HG03565 (cell line): Measurements from ENCODE around the gene MEGF9.

Source experiments
- ATAC-seq: cut with Tn5 transposase; IDR thresholded peaks from one replicate; pipeline ENCODE4 v1.9.1; 2021; ENCODE audit warnings: mild to moderate bottlenecking, moderate library complexity; ENCODE audit not compliant: unreplicated experiment

Gene MEGF9

DNA sequence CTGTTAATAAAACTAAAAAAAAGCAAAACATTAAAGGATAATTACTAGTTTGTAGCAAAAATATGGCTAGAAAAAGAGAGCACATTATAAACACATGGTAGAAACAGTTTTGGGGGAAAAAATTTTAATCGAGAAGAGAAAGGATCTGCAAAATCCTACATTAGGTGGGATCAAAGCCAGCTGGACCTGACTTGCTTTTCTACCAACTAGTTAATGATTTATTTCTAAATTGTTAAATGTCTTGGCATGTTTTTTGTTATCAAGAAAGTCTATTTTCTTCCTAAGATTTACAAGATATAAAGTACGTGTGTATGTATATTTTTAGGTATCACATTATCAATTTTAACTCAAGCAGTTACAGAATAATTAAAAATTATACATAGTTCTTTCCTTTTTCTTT is 87.2 kb downstream of the MEGF9 start:
- no peak for ATAC-seq

DNA sequence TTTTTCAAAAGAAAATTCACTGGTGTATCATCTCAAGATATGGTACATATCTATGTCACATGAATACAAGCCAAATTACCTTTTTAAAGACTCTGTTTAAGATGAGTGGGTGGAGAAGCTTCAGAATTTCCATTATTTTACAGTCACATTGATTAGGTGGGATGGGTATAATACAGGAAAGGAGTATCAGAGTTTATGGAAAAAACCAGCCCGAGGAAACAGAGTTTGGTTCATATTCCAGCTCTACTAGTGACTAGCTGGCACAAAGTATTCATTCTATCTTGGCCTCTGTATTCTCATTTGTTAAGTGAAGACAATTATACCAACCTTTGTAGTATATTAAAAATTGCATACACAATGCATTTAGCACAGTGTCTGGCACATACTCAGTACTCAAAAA is 87.8 kb downstream of the MEGF9 start:
- ATAC-seq: no peak

DNA sequence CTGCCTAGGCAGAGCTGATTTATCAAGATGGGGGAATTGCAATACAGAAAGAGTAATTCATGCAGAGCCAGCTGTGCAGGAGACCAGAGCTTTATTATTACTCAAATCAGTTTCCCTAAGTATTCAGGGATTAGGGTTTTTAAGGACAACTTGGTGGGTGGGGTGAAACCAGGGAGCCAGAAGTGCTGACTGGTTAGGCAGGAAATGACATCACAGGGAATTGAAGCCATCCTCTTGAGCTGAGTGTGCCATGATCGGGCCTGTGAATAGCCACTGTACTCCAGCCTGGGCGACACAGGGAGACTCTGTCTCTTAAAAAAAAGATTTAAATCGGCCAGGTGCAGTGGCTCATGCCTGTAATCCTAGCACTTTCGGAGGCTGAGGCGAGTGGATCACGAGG is 89.0 kb downstream of the MEGF9 start:
- ATAC-seq: no peak

DNA sequence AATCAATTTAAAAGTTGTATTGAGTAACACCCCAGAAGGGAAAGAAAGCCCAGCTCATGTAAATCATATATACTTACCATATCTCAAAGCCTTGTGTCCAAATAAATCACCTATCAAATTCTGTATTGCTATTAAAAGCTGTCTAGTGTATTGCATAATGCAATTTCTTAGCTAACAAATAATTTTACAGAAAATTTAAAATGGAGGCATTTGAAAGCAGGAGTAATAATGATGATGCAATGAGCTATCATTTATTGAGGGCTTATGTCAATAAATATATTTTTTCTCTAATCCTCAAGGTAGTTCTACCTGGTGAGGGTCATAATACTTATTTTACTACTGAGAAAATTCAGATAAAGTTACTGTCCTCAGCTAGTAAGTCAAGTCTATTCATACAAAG is 91.5 kb downstream of the MEGF9 start:
- no peak for ATAC-seq

DNA sequence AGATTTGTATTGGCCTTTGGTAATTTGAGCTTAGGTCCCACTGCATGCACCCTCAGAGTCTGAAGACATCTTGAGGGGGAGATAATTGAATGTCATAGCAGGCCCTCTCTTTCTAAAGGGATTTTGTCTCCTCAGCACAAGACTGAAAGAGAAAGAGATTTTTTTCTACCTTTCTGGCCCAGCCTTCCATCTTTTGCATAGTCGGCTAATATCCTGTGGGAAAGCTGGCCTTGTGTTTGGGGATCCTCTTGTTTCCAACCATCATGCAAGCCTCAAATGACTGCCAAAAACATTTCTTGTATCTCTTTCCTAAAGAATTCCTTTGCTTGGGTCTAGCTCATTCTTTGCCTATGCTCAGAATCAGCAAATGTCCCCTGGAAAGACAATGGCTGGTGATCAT is 92.3 kb downstream of the MEGF9 start:
- ATAC-seq: no peak

DNA sequence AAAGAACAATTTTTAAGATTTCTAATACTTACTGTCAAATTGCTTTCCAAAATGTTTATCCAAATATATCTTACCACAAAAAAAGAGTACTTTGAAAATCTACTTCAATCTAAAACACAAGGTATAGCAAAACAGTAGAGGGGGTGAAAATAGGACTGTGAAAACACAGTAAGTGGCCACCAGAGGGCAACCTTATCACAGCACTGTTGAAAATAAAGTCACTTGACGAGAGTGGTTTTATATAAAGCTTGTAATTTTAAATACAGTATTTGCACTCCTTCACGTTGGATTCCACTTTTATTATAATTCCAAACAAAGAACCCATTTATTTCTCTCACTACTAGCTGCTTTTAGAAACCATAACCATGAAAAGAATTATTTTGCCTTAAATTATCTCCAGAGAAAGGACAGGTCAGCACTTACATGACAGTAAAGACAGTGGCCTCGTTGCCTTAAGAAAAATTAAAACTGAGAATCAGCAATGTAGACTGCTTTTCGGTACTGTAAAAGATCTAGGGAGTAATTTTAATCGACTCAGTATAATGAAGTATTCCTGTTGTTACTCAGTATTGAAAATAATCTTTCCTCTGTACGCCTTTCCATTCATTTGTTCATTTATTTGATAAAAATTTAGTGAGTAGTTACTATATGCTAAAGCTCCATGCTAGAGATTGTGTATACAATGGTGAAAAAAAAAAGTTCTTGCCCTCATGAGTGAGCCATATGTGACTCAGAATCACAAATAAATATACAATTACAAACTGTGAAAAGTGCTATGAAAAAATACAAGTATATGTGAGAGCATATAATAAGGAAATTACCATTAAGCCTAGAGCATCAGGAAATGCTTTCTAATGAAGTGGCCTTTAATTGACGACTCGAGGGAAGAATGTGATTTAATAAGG is 94.3 kb downstream of the MEGF9 start:
- ATAC-seq: no peak

DNA sequence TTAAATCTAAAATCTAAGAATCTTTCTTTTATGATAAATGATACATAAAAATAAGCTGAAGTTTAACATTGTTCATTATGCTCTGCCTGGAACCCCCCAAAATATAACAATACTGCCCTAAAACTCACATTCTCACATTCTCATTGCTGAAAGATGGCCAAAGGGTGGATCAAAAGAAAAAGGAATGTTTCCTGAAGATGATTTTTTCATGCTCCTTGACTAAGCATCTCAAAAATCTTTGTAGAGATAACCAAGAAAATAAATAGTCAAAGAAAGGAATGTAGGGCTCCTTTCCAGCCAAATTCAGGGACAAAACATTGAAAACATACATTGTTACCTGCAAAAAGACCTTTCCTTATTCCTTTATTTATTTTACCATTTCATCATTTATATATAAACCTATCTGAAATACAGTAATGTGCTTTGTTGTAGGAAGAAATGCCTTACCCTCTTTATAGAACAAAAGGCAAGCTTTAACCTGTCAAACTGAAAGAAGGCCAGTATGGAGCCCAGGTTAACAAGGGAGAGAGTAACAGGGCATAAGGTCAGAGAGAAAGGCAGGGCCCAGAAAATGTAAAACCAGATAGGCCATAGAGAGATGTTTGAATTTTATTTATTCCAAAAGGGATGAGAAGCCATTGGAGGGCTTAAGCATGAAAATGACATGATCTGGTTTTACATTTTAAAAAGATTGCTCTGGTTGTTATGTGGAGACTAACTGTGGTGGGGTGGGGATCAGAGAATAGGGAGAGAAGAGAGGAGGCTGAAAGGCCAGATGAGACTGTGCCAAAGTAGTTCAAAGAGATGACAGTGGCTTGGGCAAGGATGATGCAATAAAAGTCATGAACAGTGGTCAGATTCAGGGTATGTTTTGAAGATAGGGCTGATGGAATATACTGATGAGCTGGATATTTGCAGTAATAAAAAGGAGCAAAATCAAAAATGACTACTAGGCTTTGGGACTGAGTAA is 97.0 kb downstream of the MEGF9 start:
- ATAC-seq: no peak

DNA sequence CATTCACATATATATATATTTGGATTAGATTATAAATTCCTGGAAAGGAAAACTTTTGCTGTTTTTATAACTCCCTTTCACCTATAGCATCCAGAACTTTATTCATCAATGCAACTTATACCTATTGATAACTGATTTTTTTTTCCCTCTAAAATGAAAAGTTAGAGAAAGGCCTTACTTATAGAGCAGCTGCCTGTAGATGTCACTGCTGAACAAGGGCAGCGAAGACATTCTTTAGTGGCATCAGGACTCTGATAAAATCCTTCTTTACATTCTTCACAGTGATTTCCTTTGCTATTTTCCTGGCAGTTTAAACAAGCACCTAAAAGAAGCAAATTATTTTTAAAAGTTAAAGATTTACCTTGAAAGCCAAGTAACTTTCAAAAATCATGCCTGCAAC is 102.1 kb downstream of the MEGF9 start:
- ATAC-seq: no peak

DNA sequence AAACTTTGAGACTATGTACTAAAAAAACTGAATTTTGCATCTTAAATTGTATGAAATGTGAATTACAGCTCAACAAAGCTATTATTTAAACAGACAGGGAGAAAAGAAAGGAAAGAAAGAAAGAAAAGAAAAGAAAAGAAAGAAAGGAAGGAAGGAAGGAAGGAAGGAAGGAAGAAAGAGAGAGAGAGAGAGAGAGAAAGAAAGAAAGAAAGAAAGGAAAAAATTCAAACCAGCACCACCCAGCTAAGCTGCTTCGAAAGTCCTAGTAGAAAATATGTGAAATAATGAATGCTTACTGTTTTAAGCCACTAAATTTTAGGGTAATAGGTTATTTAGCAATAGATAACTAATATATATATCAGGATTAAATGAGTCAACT is 102.6 kb downstream of the MEGF9 start:
- no peak for ATAC-seq

DNA sequence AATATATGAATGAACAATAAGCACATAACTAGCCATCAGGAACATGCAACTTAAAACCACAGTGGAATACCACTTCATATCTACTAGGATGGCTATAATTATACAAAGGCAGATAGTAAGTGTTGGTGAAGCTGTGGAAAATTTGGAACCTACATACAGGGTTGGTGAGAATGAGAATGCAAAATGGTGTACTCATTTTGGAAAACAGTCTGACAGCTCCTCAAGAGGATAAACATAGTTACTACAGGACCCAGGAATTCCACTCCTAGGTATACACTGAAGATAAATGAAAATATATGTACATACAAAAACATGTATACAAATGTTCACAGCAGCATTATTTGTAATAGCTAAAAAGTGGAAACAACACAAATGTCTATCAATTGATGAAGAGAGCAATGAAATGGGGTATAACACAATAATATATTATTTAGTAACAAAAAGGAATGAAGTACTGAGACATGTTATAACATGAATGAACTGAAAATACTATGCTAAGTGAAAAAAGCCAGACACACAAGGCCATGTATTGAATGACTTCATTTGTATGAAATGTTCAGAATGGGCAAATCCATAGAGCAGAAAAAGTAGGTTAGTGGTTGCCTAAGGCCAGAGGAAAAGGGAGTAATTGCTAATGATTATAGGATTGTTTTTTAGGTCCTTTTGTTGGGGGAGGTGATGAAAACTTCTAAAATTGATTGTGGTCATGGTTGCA is 103.1 kb downstream of the MEGF9 start:
- ATAC-seq: no peak

DNA sequence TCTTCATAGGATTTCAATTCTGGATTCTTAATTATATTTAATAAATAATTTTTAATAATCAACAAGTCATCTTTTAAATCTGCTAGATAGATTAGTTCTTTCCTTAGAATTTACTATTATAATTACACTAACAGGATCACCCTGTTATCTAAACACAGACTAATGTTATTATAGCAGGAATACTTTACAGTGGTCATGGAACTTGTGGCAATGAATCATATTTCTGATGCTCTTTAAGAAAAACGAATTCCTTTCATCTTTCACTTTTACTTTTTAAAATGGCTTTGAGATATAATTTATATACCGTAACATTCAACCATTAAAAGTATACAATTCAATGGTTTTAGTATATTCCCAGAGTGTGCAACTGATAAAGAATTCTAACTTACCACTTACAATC is 104.6 kb downstream of the MEGF9 start:
- ATAC-seq: no peak

DNA sequence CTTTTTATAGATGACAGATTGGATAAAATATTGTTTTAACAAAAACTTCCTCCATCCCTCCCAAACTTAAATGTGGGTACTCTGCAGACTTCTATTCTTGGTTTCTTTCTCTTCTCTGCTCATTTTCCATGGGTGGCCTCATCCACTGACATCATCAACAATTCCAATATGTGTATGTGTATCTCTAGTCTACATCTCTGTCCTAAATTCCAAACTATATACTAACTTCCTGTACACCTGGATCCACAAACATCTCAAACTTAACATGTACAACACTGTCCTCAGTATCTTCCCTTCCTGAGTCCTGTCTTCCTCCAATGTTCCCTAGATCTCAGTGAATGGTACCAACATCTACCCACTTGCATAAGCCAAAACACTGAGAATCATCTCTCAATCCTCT is 105.8 kb downstream of the MEGF9 start:
- ATAC-seq: no peak

DNA sequence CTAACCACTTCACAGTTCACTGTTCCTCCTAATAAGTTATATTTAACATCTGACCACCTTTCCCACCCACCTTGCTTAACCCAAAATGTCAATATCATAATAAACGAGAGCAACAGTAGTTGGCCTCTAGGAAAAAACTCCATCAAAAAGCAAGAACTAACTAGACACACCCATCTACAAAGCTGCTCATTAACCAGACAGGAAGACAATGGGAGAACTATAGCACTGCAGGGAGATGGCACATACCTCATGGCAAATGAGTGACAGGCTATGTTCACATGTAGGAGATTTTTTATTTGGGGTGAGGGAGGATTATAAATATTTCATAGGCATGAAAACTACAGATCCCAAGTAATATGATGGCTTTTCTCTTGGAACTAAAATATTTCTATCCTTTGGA is 110.7 kb downstream of the MEGF9 start:
- ATAC-seq: no peak

DNA sequence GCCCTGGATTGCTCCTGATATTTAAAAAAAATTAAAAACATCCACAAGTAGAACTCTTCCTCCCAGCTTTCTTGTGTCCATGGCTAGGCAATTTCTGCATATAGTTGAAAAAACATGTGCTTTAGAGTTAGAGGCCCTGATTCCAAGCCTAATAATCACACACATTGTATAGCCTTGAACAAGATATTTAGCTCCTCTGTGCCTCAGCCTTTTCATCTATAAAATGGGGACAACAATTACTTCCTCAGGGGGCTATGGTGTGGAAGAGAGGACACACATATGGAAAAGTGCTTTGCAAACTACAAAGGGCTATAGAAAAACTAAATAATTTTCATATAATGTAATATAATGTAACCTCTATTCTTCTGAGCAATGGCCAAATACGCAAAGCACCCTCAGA is 111.3 kb downstream of the MEGF9 start:
- no peak for ATAC-seq

DNA sequence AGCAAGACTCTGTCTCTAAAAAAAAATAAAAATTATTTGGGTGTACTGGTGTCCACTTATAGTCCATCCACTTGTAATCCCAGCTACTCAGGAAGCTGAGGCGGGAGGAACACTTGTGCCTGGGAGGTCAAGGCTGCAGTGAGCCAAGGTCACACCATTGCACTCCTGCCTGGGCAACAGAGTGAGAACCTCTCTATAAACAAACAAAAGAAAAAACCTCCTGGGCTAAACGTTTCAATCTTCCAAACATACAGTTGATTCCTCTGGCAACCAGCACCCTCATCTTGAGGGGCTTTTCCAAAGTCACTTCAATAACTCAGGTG is 120.4 kb downstream of the MEGF9 start:
- no peak for ATAC-seq

DNA sequence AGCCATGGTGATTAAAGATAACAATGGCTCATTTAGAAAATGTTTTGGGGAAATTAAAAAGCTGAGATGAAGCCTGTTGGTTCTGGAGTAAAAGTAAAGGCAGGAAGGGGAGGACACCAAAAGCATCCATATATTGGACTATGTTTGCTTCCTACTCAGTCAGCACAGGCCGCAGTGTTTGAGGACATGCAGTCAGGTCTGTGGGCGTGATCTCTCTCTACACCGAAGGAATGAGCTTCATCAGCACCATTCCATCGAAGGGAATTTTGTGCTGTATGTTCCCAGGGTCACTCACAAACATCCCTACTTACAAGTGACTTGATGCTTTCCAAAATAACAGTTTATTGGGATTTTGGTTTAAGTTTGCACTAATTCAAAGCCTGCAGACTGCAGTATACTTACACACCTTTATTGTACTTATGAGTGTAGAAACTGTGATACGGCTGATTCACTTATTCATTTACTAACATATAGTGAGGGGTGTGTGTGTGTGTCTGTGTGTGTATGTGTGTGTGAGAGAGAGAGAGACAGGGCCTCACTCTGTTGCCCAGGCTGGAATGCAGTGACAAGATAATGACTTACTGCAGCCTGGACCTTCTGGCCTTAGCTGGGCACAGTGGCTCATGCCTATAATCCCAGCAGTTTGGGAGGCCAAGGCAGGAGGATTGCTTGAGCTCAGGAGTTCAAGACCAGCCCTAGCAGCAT is 120.9 kb downstream of the MEGF9 start:
- no peak for ATAC-seq

DNA sequence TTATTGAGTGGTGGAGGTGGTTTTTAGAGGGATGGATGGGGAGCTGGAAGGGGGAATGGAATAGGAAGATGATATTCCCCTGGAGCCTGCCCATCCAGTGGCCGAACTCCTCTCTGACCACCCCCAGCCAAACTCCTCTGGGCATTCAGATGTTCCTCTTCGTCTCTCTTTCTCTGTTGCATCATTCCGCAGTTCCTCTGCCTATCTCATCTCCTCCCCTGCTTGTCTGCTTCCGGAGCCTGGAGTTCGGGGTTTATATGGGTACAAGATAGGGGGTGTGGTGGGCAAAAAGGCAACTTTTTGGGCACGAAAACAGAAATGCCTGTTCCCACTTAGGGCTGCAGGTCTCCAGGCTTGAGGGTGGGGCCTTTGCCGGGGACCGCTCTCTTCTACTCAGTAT is 122.1 kb downstream of the MEGF9 start:
- no peak for ATAC-seq

DNA sequence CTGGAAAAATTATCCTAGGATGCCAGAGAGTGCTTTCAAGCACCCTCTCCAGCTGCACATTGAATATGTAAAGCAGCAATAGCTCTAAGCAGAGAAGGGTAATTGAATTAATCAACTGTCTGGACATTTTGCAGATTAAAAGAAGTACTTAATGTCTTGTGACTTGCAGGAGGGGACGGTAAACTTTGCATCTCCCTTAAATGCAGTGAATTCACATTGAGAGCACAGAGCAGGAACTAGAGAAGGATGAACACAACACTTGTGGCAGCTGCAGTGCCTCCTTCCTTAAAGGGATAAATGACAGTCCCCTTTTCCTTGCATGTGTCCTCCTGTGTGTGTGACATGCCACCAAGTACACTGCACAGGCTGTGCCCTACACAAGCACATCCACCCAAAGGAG is 126.9 kb downstream of the MEGF9 start:
- ATAC-seq: no peak

DNA sequence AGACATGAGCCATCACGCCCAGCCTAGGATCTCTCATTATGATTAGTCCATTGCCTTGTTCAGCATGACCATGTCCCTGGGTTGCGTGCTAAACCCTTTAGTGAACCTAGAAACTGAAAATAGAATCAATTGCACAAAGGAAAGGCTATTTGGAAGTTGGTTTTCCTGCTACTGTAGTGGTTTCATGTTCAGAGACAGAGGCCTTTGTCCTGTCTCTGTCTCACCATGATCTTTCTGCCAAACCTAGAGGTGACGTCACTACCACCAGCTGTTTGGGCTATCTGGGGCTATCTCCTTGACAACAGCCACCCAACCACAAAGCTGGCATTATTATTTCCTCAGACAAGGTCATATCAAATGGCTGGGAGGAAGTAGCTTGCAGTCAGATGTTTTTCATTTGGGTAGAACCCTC is 130.3 kb downstream of the MEGF9 start:
- ATAC-seq: peak; percentile 36

DNA sequence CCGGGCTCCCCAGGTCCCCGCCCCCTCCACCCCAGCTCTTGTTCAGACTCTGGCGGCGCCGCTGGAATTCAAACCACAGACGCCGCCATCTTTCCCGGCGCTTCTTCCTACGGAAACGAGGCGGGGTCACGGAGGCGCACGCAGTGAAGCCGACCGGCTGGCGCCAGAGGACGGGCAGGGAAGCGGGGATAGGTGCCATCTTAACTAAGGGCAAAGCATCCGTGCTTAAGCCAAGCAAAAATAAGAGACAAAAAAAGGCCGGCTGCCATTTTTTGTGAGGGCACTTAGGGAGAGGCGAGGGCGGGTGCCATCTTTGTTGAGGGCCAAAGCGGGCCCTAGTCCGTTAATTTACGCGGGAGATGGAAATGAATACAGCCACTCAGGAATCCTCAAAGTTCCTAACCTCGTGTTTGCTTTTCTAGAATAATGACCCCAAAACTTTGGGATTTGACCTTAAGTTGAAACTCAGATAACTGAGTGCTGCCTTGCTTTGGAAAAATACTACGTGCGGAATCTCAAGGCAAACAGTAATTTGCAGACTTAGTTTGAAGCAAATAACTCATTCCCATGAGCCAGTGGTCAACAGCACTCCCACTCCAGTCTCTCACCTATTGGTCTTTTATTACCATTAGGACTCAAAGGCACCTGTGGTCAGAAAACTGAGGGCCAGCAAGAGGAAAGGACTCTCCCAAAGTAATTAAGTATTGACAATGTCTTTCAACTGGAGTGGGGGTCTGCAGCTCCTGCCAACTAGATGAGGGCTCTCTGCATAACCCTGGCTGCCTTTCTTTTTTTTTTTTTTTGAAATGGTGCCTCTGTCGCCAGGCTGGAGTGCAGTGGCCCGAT is 134.0 kb downstream of the MEGF9 start, which contains the start of gene CDK5RAP2:
Gene CDK5RAP2 (minus strand): TSS at position 117 of the 846 bp plus-strand sequence. CDS start 189 bp downstream, outside the sequence.
- ATAC-seq: peak; percentile 93
